Measurements from ENCODE around the gene MXRA7.

- TF ChIP-seq CTCF (IDR thresholded peaks at IDR 0.05; ENCODE audit: low read depth, low read length) (no peak), EZH2phosphoT487 (IDR thresholded peaks at IDR 0.05; ENCODE audit: low read depth) (no peak)
Observed at GRCh38 chr17:76657505-76658241, 53.1 kb downstream of the MXRA7 start.

Data from OCI-LY3 (cell line).